VCaP (cell line): Measurements from ENCODE around the gene SRBD1.
A peak's percentile ranks its signal among the peaks of the same experiment; 100 is the strongest.

Source experiments
- H3K27ac ChIP-seq: fragments of 450-650 bp; 2 replicates; pipeline ENCODE4 v1.5.1; 2017
- TF ChIP-seq, protein P1 (sequence below): fragments of 450-650 bp; conservative IDR thresholded peaks from 2 replicates; pipeline ENCODE4 v1.5.1; 2017; ENCODE audit warnings: mild to moderate bottlenecking, moderate library complexity

The SRBD1 gene

DNA sequence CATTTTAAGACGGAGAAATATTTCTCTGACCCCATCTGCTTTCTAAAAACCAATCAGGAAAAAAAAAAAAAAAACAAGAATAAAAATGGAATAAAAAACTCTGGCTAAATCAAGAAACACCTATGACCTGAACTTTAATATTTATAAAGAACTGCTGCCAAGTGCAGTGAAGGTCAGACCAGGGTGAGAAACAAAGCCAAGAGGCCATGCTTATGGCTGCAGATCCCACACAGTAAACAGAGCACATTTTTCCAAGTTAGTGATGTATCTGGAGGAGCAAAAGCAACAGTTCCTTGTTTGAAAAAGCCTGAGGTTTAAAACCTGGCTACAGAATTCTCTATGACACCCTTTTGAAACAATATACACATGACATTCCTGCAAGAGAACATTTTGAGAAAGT lies 242.3 kb downstream of the SRBD1 start:
- peak overlapping the region; percentile 63; the same call in 1 of the 2 replicates for H3K27ac ChIP-seq
- TF ChIP-seq, protein P1, sequence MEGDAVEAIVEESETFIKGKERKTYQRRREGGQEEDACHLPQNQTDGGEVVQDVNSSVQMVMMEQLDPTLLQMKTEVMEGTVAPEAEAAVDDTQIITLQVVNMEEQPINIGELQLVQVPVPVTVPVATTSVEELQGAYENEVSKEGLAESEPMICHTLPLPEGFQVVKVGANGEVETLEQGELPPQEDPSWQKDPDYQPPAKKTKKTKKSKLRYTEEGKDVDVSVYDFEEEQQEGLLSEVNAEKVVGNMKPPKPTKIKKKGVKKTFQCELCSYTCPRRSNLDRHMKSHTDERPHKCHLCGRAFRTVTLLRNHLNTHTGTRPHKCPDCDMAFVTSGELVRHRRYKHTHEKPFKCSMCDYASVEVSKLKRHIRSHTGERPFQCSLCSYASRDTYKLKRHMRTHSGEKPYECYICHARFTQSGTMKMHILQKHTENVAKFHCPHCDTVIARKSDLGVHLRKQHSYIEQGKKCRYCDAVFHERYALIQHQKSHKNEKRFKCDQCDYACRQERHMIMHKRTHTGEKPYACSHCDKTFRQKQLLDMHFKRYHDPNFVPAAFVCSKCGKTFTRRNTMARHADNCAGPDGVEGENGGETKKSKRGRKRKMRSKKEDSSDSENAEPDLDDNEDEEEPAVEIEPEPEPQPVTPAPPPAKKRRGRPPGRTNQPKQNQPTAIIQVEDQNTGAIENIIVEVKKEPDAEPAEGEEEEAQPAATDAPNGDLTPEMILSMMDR = no peak

DNA sequence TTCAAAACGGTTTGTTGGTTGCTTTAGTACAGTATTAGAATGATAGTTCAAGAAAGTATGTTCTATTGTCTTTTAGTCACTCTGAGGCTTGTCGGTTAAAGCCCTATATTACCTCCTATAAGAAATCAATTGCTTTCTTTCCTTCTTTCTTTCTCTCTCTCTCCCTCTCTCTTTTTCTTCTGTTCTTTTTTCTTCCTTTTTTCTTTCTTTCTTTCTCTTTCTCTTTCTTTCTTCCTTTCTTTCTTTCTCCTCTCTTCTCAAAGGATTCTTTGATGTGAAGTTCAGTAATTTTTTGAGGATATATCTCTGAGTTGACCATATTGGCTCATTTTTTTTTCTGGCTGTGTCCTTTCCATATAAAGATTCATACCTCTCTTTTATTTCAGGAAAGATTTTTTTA lies 249.4 kb downstream of the SRBD1 start:
- H3K27ac ChIP-seq = no peak overlapping the region

DNA sequence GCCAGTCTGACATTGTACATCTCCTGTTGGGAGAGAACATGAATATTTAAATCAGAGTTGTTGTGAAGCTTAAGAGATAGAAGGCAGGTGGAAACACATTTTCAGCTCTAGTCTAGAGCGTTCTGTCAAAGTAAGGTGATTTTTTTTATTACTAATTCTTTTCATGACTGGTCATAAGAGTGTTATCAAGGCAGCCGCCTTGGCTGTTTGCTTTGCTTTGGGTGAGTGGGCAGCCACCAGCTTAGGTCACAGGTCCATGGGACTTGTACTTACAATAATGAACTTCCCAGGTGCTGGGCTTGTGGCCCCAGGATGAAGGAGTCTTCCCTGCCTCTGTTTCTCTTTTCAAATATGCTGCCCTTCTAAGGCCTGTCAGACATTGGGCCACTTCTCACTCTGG lies 256.3 kb downstream of the SRBD1 start:
- no peak overlapping the region for H3K27ac ChIP-seq
- TF ChIP-seq, protein P1 = no peak

More for the DNA sequence above, 249.4 kb downstream of the SRBD1 start:
- TF ChIP-seq, protein P1 = no peak

DNA sequence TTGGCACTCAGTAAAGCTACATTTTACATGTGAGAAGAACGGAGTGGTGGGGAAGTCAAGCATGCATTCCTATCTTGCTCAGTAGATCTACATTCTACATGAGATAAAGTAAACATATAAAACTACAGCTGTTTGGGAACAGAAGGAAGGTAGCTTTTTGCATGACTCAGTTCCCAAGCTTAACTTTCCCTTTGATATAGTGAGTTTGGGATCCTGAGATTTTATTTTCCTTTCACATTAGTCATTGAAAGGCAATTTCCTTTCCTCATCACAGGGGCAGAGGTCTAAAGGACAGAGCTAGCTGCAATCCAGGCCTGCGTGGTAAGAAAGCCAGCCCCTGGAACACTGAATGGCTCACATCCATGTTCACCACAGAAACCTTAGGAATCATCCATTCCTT lies 257.2 kb downstream of the SRBD1 start:
- TF ChIP-seq, protein P1 = no peak
- H3K27ac ChIP-seq = peak overlapping the region; percentile 16; the same call in 1 of the 2 replicates

DNA sequence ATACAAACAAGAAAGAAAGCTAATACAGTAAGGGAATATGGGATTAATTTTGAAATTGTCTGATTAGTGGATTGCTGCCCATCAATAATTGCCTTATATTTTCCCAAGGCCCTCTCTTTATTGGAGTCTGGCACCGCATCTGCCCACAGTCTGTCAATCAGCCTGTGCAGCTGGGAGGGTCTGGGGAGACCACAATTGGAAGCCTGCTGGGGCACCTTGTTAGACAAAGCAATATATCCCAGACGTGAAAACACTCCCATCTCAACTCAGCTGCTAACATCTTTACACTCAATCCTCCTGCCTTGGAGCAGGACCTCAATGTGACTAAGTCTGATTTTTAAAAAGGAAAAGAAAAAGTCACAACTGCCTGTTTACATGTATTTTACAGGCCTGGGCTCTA lies 258.6 kb downstream of the SRBD1 start:
- TF ChIP-seq, protein P1 = no peak
- no peak overlapping the region for H3K27ac ChIP-seq

DNA sequence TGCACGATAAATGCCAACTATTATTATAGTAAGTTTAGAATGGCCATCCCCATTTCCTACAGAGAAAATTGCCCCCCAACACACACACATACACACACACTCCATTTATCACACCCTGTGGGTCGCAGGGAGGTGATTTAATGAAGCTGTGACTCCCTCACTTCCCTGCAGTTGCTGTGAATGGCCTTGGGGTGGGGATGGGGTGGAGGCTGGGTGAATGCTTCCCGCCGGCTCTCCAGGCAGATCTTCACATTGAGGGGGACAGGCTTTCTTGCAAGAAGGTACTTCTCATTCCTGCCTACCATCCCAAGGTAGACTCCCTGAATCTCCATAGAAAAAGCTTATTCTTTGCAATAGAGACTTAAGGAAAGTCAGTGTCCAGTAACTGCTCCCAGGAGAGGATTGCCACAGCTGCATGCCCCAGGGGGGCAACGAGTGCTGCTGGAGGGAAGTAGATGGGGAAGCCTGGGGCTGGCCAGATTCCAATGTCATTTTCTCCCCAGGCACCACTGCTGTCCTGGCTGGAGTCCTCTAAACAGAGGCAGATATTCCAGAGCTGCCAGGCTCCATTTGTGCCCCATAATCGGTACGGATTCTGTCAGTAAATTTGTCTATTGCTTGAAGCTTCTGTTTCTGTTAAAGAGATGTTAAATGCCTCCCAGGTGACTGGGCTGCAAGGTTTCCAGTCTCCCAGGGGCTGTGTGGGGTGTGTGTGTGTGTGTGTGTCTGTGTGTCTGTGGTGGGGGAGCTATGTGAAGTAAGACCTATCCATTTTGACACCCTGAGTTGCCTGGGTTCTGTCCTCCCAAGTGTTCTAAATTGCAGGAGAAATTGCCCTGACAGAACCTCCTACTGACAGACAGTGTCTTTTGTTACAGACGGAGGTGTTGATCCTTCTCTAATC lies 265.5 kb downstream of the SRBD1 start:
- H3K27ac ChIP-seq = no peak overlapping the region
- TF ChIP-seq, protein P1 = no peak

DNA sequence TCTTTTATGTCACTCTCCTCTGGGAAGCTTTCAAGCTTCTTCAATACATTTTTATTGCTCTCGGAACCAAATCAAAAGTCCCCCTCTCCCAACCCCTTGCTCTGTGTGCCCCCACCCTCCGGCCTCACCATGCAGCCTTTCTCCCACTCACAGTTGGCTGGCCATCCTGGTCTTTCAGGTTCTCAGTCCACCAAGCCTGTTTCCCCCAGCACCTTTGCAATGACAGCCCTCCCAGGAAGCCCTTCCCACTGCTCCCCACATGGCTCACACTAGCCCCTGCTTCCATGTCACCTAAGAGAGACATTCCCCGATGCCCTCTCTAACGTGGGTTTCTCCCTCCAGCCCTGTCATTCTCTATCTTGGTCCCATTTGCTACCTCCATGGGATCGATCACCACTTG lies 266.6 kb downstream of the SRBD1 start:
- TF ChIP-seq, protein P1 = no peak
- H3K27ac ChIP-seq = no peak overlapping the region
